Activated CD4-positive, alpha-beta T cell treated with anti-CD3 and anti-CD28 coated beads, Interleukin-2, amount 50 U/mL, for 48 hours (primary cell): ENCODE measurements around the gene KRTAP10-1.
"Not testable (repeated sequence)": the region's sequence is repeated elsewhere in the genome, so short reads cannot be mapped to it uniquely, and the experiment has no call there.

Experiments used
- DNase-seq, 2 experiments: peaks; one replicate each; pipeline ENCODE4 v3.0.0-alpha.2; 2020

The KRTAP10-1 gene

DNA sequence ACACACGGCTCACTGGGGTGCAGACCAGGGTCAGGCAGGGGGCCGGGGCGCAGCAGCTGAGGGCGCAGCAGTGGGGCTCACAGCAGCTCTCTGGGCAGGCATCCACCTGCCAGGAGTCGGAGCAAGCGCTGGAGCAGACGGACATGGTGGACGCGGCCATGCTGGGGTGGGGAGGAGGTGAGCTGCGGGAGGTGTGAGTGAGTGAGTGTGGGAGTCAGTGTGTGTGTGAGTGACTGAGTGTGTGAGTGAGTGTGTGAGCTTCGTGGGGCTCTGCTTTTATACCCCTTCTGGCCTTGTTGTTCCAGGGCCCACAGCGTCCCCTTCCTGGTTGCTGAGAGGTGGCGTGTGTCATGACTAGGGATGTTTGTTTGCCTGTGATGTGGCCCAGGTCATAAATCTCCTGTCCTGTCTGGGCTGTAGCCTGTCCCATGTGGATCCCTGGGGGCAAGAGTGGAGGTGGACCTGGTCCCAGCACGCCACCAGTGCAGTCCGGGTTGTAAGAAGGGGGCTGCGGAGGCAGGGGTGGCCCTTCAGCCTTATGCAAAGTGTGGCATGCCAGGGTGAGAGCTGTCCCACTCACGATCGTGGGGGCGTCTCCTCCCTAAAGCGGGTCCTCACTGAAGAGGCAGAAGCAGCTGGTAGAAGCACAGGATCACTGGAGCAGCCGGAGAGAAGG, at the start of gene KRTAP10-1:
KRTAP10-1 (minus strand) TSS at position 205 of the 676 bp plus-strand sequence; CDS start at position 160, 45 bp downstream.
- DNase-seq = no peak

DNA sequence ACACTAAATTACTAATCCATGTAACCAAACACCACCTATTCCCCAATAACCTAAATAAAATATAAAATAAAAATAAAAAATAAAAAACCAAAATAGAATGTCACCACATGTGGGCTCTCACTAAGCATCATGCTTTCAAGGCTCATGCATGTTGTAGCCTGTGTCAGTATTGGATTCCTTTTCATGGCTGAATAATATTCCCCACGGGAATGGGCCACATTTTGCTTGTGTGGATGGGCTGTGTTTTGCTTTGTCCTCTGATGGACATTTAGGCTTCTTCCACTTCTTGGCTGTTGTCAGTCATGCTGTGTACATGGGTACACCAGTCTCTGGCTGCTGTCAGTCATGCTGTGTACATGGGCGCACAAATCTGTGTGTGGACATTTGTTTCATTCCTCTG, 49.1 kb upstream of the KRTAP10-1 start:
- no peak for DNase-seq

- DNase-seq = no peak
These were observed 45.9 kb upstream of the KRTAP10-1 start for GRCh38 chr21:44585892-44586291.

- peak; percentile 23 to 49 for DNase-seq
These were observed 43.8 kb upstream of the KRTAP10-1 start for GRCh38 chr21:44583800-44584147.

- no peak for DNase-seq
These were observed 43.2 kb upstream of the KRTAP10-1 start for GRCh38 chr21:44583089-44583799.

- no peak for DNase-seq
These were observed 42.1 kb upstream of the KRTAP10-1 start for GRCh38 chr21:44582055-44582454.

DNA sequence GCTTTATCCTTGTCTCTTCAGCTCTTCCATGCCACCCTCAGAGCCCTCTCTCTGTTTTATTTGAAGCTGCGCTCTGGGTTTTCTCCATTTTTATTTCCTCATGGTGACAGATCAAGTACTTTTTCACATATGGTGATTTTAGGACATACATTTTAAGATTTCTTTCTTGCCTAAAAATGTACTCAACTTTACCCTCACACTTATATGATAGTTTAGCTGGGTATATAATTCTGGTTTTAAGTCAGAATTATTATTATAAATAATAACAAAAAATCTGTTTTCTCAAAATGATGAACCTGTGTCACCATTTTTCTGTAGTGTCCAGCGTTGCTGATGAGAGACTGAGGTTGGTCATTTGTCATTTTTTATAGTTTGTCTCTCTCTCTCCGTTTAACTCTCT, 41.2 kb upstream of the KRTAP10-1 start:
- no peak for DNase-seq

DNA sequence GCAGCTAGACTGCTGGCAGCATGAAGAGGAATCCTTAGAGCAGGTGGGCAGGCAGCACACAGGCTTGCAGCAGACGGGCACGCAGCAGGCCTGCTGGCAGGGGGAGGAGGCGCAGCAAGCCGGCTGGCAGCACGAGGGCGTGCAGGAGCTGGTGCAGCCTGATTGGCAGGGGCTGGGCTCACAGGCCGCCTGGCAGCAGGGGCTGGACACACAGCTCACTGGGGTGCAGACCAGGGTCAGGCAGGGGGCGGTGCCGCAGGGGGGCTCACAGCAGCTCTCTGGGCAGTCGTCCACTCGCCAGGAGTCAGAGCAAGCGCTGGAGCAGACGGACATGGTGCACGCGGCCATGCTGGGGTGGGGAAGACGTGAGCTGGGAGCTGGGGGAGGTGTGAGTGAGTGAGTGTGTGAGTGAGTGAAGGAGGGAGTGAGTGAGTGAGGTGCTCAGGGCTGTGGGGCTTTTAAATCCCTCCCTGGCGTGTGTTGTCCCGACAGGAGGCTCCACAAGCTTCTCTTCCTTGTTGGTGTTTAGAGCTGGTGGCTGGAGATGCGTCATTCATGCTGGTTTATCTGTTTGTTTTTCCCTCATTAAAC, 40.3 kb upstream of the KRTAP10-1 start, which contains the start of gene KRTAP10-5:
KRTAP10-5 (minus strand) TSS at position 374 of the 591 bp plus-strand sequence; CDS start at position 348, 26 bp downstream.
- DNase-seq = not testable (repeated sequence)

GRCh38 chr21:44579833-44580144, 39.8 kb upstream of the KRTAP10-1 start:
- DNase-seq = no peak

- no peak for DNase-seq
These were observed 39.2 kb upstream of the KRTAP10-1 start for GRCh38 chr21:44579056-44579832.

GRCh38 chr21:44578371-44579055, 38.5 kb upstream of the KRTAP10-1 start:
- DNase-seq = no peak

DNA sequence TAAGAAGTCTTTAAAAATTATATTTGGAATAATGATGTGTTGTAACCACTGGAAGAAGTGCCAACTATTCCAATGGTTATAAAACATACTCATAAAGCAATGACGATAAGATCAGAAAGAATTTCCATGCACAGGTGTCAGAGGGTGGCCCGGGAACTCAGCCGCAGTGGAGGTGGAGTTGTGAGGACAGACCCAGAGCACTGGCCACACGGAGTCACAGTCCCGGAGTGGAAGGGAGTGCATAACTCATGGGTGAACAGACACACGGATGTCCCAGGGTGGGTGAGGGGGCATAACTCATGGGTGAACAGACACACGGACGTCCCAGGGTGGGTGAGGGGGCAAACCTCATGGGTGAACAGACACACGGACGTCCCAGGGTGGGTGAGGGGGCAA, 36.0 kb upstream of the KRTAP10-1 start:
- no peak for DNase-seq

DNA sequence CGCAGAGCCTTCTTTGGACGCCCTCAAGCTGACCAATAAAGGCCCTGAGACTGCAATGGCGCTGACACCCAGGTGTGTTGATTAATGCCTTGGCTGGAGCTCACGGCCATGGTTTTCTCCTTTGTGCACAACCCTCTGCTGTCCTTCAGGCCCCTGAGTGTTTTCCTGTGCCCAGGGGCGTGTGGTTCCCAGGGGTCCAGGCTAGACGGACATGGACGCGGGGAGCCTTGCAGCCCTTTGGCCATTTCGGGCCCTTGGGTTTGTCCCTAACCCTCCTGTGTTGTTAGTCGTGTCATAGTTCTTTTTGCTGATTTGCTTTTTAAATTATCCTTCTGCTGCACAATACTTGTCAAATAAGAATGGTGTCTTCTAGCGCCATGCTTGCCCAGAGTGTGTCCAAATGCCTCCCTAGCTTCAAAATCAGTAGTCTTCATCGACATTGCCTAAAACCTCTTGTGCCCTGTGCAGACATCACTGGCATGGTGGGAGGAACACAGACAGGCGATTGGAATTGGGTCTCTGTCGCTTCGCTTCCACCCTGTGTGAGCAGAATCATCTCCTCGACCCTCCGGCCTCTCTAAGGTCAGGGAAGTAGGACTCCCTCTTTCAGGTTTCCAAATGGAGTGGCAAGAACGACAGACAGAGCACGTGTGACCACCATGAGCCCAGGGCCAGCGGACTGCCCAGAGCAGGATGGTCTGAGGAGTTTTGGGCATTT, 35.5 kb upstream of the KRTAP10-1 start:
- no peak for DNase-seq

DNA sequence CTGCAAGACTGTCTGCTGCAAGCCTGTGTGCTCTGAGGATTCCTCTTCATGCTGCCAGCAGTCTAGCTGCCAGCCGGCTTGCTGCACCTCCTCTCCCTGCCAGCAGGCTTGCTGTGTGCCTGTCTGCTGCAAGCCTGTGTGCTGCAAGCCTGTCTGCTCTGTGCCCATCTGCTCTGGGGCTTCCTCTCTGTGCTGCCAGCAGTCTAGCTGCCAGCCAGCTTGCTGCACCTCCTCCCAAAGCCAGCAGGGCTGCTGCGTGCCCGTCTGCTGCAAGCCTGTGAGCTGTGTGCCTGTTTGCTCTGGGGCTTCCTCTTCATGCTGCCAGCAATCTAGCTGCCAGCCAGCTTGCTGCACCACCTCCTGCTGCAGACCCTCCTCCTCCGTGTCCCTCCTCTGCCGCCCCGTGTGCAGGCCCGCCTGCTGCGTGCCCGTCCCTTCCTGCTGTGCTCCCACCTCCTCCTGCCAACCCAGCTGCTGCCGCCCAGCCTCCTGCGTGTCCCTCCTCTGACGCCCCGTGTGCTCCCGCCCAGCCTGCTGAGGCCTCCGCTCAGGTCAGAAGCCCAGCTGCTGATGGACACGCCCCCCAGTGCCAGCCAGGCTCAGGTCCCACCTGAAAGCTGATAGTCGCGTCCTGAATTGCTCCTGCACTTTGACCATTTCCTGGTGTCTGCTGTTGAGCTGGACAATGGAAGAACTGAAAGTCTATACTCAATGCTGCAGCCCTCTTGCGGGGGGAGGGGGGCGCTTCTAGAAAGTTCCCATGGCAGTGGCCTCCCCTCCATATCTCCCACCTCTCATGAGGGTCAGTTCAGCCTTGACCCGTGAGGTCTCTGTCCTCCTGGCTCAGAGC, 34.7 kb upstream of the KRTAP10-1 start:
- DNase-seq = no peak

DNA sequence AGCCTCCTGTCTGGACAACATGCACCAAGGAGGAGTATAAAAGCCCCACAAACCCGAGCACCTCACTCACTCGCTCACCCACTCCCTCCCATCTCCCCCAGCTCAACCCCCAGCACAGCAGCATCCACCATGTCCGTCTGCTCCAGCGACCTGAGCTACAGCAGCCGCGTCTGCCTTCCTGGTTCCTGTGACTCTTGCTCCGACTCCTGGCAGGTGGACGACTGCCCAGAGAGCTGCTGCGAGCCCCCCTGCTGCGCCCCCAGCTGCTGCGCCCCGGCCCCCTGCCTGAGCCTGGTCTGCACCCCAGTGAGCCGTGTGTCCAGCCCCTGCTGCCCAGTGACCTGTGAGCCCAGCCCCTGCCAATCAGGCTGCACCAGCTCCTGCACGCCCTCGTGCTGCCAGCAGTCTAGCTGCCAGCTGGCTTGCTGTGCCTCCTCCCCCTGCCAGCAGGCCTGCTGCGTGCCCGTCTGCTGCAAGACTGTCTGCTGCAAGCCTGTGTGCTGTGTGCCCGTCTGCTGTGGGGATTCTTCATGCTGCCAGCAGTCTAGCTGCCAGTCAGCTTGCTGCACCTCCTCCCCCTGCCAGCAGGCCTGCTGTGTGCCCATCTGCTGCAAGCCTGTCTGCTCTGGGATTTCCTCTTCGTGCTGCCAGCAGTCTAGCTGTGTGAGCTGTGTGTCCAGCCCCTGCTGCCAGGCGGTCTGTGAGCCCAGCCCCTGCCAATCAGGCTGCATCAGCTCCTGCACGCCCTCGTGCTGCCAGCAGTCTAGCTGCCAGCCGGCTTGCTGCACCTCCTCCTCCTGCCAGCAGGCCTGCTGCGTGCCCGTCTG, 33.8 kb upstream of the KRTAP10-1 start, which contains the start of gene KRTAP10-4:
KRTAP10-4 (plus strand) TSS at position 100 of the 827 bp plus-strand sequence; CDS start at position 130, 30 bp downstream.
- not testable (repeated sequence) for DNase-seq

- no peak for DNase-seq
These were observed 33.1 kb upstream of the KRTAP10-1 start for GRCh38 chr21:44572959-44573583.

DNA sequence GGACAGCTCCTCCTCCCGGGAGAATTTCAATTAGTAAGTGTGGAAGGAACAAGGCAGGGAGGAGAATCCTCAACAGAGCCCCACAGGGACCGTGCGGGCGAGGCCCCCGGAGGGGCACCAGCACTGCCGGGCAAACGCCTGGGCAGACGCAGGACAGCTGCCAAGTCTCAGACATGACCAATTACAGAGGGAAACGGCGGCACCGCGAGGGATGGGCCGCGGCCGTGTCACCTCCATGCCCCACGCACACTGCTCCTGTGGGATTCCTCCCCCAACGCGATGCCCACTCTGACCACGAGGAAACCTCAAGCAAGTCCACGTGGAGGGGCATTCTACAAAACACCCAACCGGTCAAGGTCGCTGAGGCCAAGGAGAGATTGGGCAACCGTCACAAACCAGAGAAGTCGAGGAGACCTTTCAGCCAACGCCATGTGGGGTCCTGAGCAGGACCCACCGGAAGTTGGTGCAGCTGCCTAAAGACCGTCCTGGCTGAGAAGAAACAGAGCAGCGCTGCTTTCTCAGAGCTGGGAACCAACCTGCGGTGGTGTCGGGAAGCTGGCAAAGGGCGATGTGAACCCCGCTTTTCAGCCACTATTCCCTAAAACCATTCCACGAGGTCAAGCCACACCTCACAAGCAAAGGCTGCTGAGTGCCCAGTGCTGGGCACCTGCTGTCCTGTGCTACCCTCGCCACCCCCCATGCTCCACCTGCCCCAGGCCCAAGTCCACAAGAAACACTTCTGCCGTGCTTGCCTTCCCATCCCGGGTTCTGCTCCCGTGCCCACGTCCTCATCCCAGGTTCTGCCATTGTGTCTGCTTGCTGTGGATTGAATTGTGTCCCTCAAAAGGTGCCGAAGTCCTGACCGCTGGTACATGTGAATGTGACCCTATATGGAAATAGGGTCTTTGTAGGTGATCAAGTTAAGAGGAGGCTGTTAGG, 32.1 kb upstream of the KRTAP10-1 start:
- DNase-seq = no peak

DNA sequence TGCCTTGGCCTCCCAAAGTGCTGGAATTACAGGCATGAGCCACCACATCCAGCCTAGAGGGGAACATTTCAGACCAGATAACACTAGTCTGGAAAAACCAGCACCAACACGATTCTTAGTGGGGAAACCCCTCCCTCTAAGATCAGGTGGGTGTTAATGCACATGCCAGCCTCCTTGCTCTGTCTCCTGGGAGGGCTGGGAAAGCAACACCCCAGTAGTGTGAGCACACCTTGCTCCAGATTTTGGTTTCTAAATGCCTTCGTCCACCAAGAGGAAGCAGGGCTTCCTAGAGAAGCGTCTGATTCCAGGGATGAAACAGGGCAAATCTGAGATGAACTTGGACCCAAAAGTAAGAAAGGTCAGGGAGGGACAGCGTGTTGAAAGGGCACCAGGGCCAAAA, 31.3 kb upstream of the KRTAP10-1 start:
- no peak for DNase-seq
